Measurements from ENCODE around the gene PLEKHA1. TPM values are rescaled to one million over a fixed set of nuclear protein-coding genes. Genes with fewer than 3 reads are reported as not detected.

Gene PLEKHA1
- polyA plus RNA-seq, 6 donors from 2014 or later: 78.2 to 95.7 (median 89.4) TPM

DNA sequence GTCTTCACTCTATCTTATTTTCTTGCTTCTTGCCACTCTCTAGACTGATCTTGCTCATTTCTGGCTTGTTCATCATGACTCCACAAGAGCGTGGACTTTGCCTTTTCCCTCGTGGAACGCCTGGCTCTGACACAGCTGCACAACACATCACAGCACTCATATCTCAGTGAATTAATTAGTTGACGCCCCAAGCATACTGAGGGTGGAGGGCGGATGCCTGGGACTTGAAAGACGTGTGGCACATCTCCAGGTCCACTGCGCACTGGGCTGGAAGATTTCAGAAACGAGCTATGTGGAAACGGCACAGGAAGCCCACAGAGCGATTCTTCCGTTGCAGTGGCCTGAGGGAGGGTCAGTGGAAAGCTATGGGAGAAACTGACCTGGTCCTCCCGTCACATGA lies 23.6 kb upstream of the PLEKHA1 start:
- Mint-ChIP-seq H3K4me1 (peaks cover 8 to 15% (median 11%) of the 10 kb centered on the region in 3 donors), H3K27me3 (peaks cover 39 to 48% (median 43%) of the 10 kb centered on the region in 3 donors), H3K36me3 (no peaks in the 10 kb centered on the region), H3K27ac (peak overlapping the region in 1 of 6 donors; percentile 49), H3K4me3 (no peak overlapping the region), H3K9me3 (no peaks in the 10 kb centered on the region)
- no peak for DNase-seq
- ATAC-seq (ENCODE audit: low read depth in 2 of 2): no peak

GRCh38 chr10:122352817-122353525 lies 21.5 kb upstream of the PLEKHA1 start:
- ATAC-seq (ENCODE audit: low read depth in 2 of 2): no peak
- Mint-ChIP-seq H3K27ac (no peak overlapping the region), H3K4me3 (no peak overlapping the region), H3K27me3 (peaks cover 41 to 63% (median 47%) of the 10 kb centered on the region in 3 donors), H3K4me1 (peaks cover 8 to 15% (median 11%) of the 10 kb centered on the region in 3 donors), H3K36me3 (peaks cover 0 to 4% of the 10 kb centered on the region in 2 donors), H3K9me3 (peaks cover 0 to 5% (median 1%) of the 10 kb centered on the region in 7 donors)
- no peak for DNase-seq

- DNase-seq: no peak
- H3K27me3 Mint-ChIP-seq: peaks cover 44 to 71% (median 47%) of the 10 kb centered on the region in 3 donors
- no peak for ATAC-seq (ENCODE audit: low read depth in 2 of 2)
Measured at GRCh38 chr10:122354383-122354782, 20.1 kb upstream of the PLEKHA1 start.

DNA sequence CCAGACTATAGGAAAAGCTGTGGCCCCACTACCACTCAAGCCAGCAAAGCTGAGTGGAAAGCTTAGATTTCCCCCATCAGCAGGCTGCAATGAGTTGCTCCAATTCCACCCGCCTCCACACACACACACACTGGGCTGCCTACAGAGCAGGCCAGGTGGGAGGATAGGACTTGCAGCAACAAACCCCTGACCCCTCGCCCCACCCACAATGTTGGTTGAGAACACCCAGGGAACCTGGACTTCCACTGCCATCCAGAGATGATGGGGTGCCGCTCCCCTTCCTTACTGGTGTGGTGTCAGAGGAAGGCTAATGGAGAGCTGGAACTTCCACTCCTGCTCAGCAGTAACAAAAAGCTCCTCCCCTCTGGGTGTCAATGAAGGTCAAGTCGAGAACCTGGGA lies 16.8 kb upstream of the PLEKHA1 start:
- peaks cover 25 to 51% (median 30%) of the 10 kb centered on the region in 3 donors for H3K27me3 Mint-ChIP-seq
- peaks cover 0 to 16% (median 12%) of the 10 kb centered on the region in 7 donors for H3K9me3 Mint-ChIP-seq
- H3K4me3 Mint-ChIP-seq: no peak overlapping the region
- ATAC-seq (ENCODE audit: low read depth in 2 of 2) (no peak), DNase-seq (no peak)
- peaks cover 10 to 11% of the 10 kb centered on the region in 2 donors for H3K36me3 Mint-ChIP-seq
- no peak overlapping the region for H3K27ac Mint-ChIP-seq
- H3K4me1 Mint-ChIP-seq: no peaks in the 10 kb centered on the region

More at GRCh38 chr10:122354383-122354782, 20.1 kb upstream of the PLEKHA1 start:
- Mint-ChIP-seq H3K9me3 (peaks cover 0 to 15% (median 12%) of the 10 kb centered on the region in 7 donors), H3K36me3 (peaks cover 10 to 11% of the 10 kb centered on the region in 2 donors), H3K4me3 (no peak overlapping the region), H3K27ac (no peak overlapping the region), H3K4me1 (peaks cover 0 to 1% (median 0%) of the 10 kb centered on the region in 3 donors)

- no peaks in the 10 kb centered on the region for H3K4me1 Mint-ChIP-seq
- DNase-seq (no peak), ATAC-seq (ENCODE audit: low read depth in 2 of 2) (no peak)
- peaks cover 27 to 49% (median 36%) of the 10 kb centered on the region in 3 donors for H3K27me3 Mint-ChIP-seq
- H3K9me3 Mint-ChIP-seq: peaks cover 0 to 16% (median 12%) of the 10 kb centered on the region in 7 donors
- H3K4me3 Mint-ChIP-seq: no peak overlapping the region
- no peak overlapping the region for H3K27ac Mint-ChIP-seq
- H3K36me3 Mint-ChIP-seq: peaks cover 10 to 11% of the 10 kb centered on the region in 2 donors
Measured at GRCh38 chr10:122359621-122360020, 14.9 kb upstream of the PLEKHA1 start.

- Mint-ChIP-seq H3K4me1 (peaks cover 0 to 6% (median 4%) of the 10 kb centered on the region in 3 donors), H3K27ac (no peak overlapping the region), H3K9me3 (peaks cover 0 to 16% (median 12%) of the 10 kb centered on the region in 7 donors), H3K4me3 (no peak overlapping the region), H3K27me3 (peaks cover 21 to 44% (median 38%) of the 10 kb centered on the region in 3 donors), H3K36me3 (peaks cover 10 to 11% of the 10 kb centered on the region in 2 donors)
- DNase-seq (no peak), ATAC-seq (ENCODE audit: low read depth in 2 of 2) (no peak)
Measured at GRCh38 chr10:122361046-122361445, 13.5 kb upstream of the PLEKHA1 start.

- Mint-ChIP-seq H3K4me3 (no peak overlapping the region), H3K27me3 (peaks cover 20 to 46% (median 44%) of the 10 kb centered on the region in 3 donors), H3K36me3 (peaks cover 7 to 10% of the 10 kb centered on the region in 2 donors), H3K4me1 (peaks cover 0 to 6% (median 4%) of the 10 kb centered on the region in 3 donors), H3K27ac (no peak overlapping the region), H3K9me3 (peaks cover 0 to 19% (median 12%) of the 10 kb centered on the region in 7 donors)
- DNase-seq (no peak), ATAC-seq (ENCODE audit: low read depth in 2 of 2) (no peak)
Measured at GRCh38 chr10:122362031-122362592, 12.4 kb upstream of the PLEKHA1 start.

DNA sequence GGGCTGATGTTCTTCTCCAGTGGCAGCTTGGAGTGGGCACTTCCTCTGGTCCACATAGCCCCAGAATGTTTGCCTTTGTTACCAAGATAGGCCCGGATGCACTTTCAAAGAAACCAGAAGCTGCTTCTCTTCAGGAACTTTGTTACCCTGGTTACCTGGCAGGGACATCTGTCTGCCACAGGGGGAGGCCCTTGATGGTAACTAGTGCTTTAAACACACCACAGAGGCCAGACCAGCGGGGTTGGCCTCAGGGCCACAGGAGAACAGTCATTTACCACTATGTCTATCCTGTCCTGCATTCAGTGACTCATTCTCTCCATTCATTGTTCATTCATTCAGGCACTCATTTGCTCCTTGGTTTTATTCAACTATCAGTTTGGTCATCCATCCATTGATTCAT lies 11.9 kb upstream of the PLEKHA1 start:
- no peak for ATAC-seq (ENCODE audit: low read depth in 2 of 2)
- no peak overlapping the region for H3K27ac Mint-ChIP-seq

GRCh38 chr10:122363311-122363710 lies 11.2 kb upstream of the PLEKHA1 start:
- Mint-ChIP-seq H3K27me3 (peaks cover 30 to 55% (median 52%) of the 10 kb centered on the region in 3 donors), H3K4me3 (no peak overlapping the region), H3K9me3 (peaks cover 0 to 21% (median 8%) of the 10 kb centered on the region in 7 donors), H3K36me3 (peaks cover 6 to 7% of the 10 kb centered on the region in 2 donors), H3K27ac (no peak overlapping the region), H3K4me1 (peaks cover 0 to 6% (median 4%) of the 10 kb centered on the region in 3 donors)
- DNase-seq: no peak
- no peak for ATAC-seq (ENCODE audit: low read depth in 2 of 2)

More for the DNA sequence above, 11.9 kb upstream of the PLEKHA1 start:
- DNase-seq: no peak
- Mint-ChIP-seq H3K36me3 (peaks cover 7 to 10% of the 10 kb centered on the region in 2 donors), H3K9me3 (peaks cover 0 to 24% (median 12%) of the 10 kb centered on the region in 7 donors), H3K4me1 (peaks cover 0 to 6% (median 4%) of the 10 kb centered on the region in 3 donors), H3K4me3 (no peak overlapping the region), H3K27me3 (peaks cover 24 to 51% (median 46%) of the 10 kb centered on the region in 3 donors)

DNA sequence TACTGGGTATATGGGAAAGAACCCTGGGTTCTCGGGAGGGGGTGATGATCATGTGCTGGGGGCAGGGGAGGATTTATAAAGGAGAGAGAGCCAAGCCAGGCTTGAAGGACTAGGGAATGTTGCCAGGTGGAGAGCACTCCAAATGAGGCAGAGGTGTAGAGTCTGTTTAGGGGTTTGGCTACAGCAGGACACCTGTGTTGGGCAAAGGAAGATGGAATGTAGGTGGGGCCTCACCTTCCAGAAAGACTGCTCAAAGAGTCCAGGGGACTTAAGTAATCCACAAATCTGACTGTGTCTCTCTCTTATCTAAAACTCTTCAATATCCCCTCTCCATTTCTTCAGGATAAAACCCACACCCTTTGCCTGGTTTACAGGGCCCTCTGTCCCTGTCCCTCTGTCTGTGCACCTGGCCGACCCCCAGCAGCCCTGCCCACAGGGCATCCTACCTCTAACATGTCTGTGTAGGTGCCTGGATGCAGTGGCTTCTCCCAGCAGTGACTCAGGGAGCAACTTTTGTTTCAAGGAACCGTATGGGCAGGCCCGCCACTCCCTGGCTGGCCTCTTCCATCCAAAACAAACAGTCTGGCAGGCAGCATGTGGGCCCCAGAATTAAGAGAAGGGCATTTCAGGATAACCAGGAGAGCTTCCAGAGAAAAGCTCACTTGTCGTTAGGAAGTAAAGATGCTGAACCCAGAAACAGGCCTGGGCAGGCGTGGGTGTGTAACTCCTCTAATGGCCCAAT lies 10.6 kb upstream of the PLEKHA1 start:
- no peak for DNase-seq
- Mint-ChIP-seq H3K27me3 (peaks cover 30 to 61% (median 52%) of the 10 kb centered on the region in 3 donors), H3K36me3 (peaks cover under 1% of the 10 kb centered on the region in 2 donors), H3K4me1 (peaks cover 0 to 6% (median 4%) of the 10 kb centered on the region in 3 donors), H3K27ac (no peak overlapping the region), H3K9me3 (peaks cover 0 to 15% (median 2%) of the 10 kb centered on the region in 7 donors), H3K4me3 (no peak overlapping the region)
- ATAC-seq (ENCODE audit: low read depth in 2 of 2): no peak

DNA sequence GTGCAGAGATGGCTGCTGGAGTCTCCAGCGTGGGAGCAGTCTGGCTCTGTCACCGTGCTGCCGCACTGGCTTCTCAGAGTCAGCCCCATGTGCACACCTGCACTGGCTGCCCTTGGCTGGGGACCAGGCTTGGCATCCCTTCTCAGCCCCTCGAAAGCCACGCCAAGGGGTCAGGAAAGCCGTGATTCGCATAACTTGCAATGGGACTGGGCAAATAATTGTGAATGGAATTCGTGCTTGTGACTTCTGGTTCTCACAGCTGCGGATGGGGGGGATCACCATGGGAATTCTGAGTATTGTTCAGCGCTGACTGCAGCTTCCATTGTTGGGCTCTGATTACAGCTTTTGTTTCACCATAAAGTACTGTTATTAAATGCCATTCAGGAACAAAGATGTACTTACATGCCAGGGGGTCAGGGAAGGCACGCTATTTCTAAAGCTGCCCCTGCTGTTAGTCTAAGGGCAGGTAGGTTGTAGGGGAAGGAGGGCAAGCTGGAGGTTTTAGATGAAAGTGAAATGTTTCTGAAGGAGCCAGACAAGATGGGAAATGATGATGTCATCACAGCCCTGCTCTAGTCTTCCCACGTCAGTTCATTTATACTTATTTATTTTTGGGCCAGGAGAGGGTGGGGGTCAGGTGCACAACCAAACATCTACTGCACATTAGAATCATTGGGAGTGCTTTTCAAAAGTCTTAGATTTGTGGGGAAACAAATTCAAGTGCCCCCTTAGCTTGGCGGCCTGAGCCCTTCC lies 5.8 kb upstream of the PLEKHA1 start:
- peaks cover 0 to 12% (median 3%) of the 10 kb centered on the region in 7 donors for H3K9me3 Mint-ChIP-seq
- H3K27me3 Mint-ChIP-seq: peaks cover 50 to 66% (median 62%) of the 10 kb centered on the region in 3 donors
- ATAC-seq (ENCODE audit: low read depth in 2 of 2) (no peak), DNase-seq (no peak)
- no peak overlapping the region for H3K4me3 Mint-ChIP-seq
- peaks cover 3 to 9% (median 6%) of the 10 kb centered on the region in 3 donors for H3K4me1 Mint-ChIP-seq
- H3K36me3 Mint-ChIP-seq: no peaks in the 10 kb centered on the region
- H3K27ac Mint-ChIP-seq: no peak overlapping the region

DNA sequence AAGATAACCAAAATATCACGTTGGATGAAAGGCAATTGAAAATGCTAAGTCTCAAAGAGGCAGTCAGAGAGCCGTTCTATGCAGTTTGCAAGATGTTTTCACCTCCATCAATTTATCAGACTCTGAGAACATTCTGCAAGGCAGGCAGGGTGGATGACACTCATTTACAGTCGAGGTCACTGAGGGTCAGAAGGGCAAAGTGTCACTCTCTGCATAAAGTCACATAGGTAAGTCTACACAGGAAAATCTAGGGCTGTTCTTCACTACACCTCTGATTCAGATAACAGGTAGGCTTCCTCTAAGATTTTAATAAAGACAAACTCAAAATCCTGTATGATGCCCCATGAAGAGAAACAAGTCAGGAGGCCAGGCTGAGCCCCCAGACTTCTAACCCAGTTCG lies 1.4 kb upstream of the PLEKHA1 start:
- ATAC-seq (ENCODE audit: low read depth in 2 of 2) (no peak), DNase-seq (no peak)
- Mint-ChIP-seq H3K36me3 (no peaks in the 10 kb centered on the region), H3K27me3 (peaks cover 23 to 32% (median 31%) of the 10 kb centered on the region in 3 donors), H3K9me3 (peaks cover 0 to 1% (median 0%) of the 10 kb centered on the region in 7 donors), H3K27ac (peak overlapping the region in 1 of 6 donors; percentile 98), H3K4me1 (peaks cover 13 to 21% (median 20%) of the 10 kb centered on the region in 3 donors), H3K4me3 (peak overlapping the region in 4 of 8 donors; percentile 93 to 95 (median 94))

Measured in naive B cell (primary cell).